Measurements from ENCODE around the gene ZBTB20. TPM values are rescaled to one million over a fixed set of nuclear protein-coding genes. Genes with fewer than 3 reads are reported as not detected.

The ZBTB20 gene
- total RNA-seq, 1 donor from 2014 or later = 19.1 TPM

- Mint-ChIP-seq H3K9me3 (ENCODE audit: unreplicated experiment) (no peaks in the 10 kb centered on the region), H3K27me3 (ENCODE audit: unreplicated experiment) (no peaks in the 10 kb centered on the region), H3K4me1 (ENCODE audit: unreplicated experiment) (no peaks in the 10 kb centered on the region), H3K4me3 (ENCODE audit: unreplicated experiment) (no peak overlapping the region), H3K27ac (ENCODE audit: unreplicated experiment) (no peak overlapping the region), H3K36me3 (ENCODE audit: unreplicated experiment) (no peaks in the 10 kb centered on the region)
- DNase-seq (ENCODE audit: extremely low spot score, unreplicated experiment) = no peak
- TF ChIP-seq CTCF (IDR thresholded peaks at IDR 0.05) = no peak
Measured at GRCh38 chr3:114400371-114400770, 746.7 kb downstream of the ZBTB20 start.

GRCh38 chr3:114394551-114394950, 752.5 kb downstream of the ZBTB20 start:
- Mint-ChIP-seq H3K27ac (ENCODE audit: unreplicated experiment) (no peak overlapping the region), H3K4me1 (ENCODE audit: unreplicated experiment) (no peaks in the 10 kb centered on the region), H3K27me3 (ENCODE audit: unreplicated experiment) (no peaks in the 10 kb centered on the region), H3K4me3 (ENCODE audit: unreplicated experiment) (no peak overlapping the region), H3K36me3 (ENCODE audit: unreplicated experiment) (no peaks in the 10 kb centered on the region), H3K9me3 (ENCODE audit: unreplicated experiment) (no peaks in the 10 kb centered on the region)
- DNase-seq (ENCODE audit: extremely low spot score, unreplicated experiment) = no peak
- TF ChIP-seq CTCF (IDR thresholded peaks at IDR 0.05) = no peak

- no peak for DNase-seq (ENCODE audit: extremely low spot score, unreplicated experiment)
- no peaks in the 10 kb centered on the region for H3K9me3 Mint-ChIP-seq (ENCODE audit: unreplicated experiment)
Measured at GRCh38 chr3:114393367-114394072, 753.6 kb downstream of the ZBTB20 start.

GRCh38 chr3:114392831-114393230, 754.3 kb downstream of the ZBTB20 start:
- no peaks in the 10 kb centered on the region for H3K4me1 Mint-ChIP-seq (ENCODE audit: unreplicated experiment)
- peaks cover 3% of the 10 kb centered on the region for H3K36me3 Mint-ChIP-seq (ENCODE audit: unreplicated experiment)
- no peak overlapping the region for H3K27ac Mint-ChIP-seq (ENCODE audit: unreplicated experiment)
- DNase-seq (ENCODE audit: extremely low spot score, unreplicated experiment) = no peak
- H3K9me3 Mint-ChIP-seq (ENCODE audit: unreplicated experiment) = no peaks in the 10 kb centered on the region
- no peak overlapping the region for H3K4me3 Mint-ChIP-seq (ENCODE audit: unreplicated experiment)
- no peaks in the 10 kb centered on the region for H3K27me3 Mint-ChIP-seq (ENCODE audit: unreplicated experiment)
- no peak for TF ChIP-seq CTCF (IDR thresholded peaks at IDR 0.05)

More at GRCh38 chr3:114393367-114394072, 753.6 kb downstream of the ZBTB20 start:
- H3K4me3 Mint-ChIP-seq (ENCODE audit: unreplicated experiment) = no peak overlapping the region
- H3K36me3 Mint-ChIP-seq (ENCODE audit: unreplicated experiment) = no peaks in the 10 kb centered on the region
- no peaks in the 10 kb centered on the region for H3K4me1 Mint-ChIP-seq (ENCODE audit: unreplicated experiment)
- H3K27me3 Mint-ChIP-seq (ENCODE audit: unreplicated experiment) = no peaks in the 10 kb centered on the region
- no peak overlapping the region for H3K27ac Mint-ChIP-seq (ENCODE audit: unreplicated experiment)
- TF ChIP-seq CTCF (IDR thresholded peaks at IDR 0.05) = no peak

DNA sequence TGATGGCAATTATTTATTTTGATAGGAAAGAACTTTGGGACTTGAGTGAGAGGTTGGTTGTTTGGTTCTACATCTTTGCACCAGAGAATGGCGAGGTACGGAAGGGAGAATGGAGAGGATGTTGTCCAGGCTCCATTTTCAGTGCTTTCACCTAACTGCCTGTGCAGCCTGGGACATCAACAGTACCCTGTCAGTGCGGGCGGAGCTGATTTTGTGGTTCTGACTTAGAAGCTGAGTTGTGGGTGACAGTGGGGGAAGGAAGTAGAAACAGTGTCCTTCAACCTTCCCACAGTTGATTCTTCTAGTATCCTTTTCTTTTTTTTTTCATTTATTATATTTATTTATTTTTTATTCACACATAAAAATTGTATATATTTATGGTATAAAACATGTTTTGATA, 757.9 kb downstream of the ZBTB20 start:
- Mint-ChIP-seq H3K4me1 (ENCODE audit: unreplicated experiment) (peaks cover 4% of the 10 kb centered on the region), H3K4me3 (ENCODE audit: unreplicated experiment) (no peak overlapping the region), H3K27ac (ENCODE audit: unreplicated experiment) (no peak overlapping the region), H3K9me3 (ENCODE audit: unreplicated experiment) (no peaks in the 10 kb centered on the region), H3K27me3 (ENCODE audit: unreplicated experiment) (no peaks in the 10 kb centered on the region), H3K36me3 (ENCODE audit: unreplicated experiment) (peaks cover 3% of the 10 kb centered on the region)
- DNase-seq (ENCODE audit: extremely low spot score, unreplicated experiment) = no peak
- no peak for TF ChIP-seq CTCF (IDR thresholded peaks at IDR 0.05)
